Stimulated activated naive B cell treated with anti-CD40 and anti-IgM and Interleukin-4, amounts not matched to agents 10 μg/mL and 1 μg/mL and 100 μg/mL, for 72 hours (primary cell): ENCODE data around the gene MAFB.

ENCODE experiments used
- ATAC-seq, 2 donors: fragments of 150-1000 bp; cut with Tn5 transposase; replicated peaks; 2 replicates each; pipeline ENCODE4 v1.10.0; 2021; ENCODE audit warnings: moderate library complexity in 1 of 2
- DNase-seq: peaks from one replicate; pipeline ENCODE4 v3.0.0; 2021
- H3K27ac Mint-ChIP-seq: one replicate; pipeline ENCODE4 v1.8.0; 2022; ENCODE audit warnings: mild to moderate bottlenecking, mixed read lengths
- H3K27me3 Mint-ChIP-seq, 2 donors: one replicate each; pipeline ENCODE4 v1.8.0; 2022; ENCODE audit warnings: mixed read lengths in 2 of 2
- H3K36me3 Mint-ChIP-seq, 2 donors: one replicate each; pipeline ENCODE4 v1.8.0; 2022; ENCODE audit warnings: mixed read lengths in 2 of 2, mild to moderate bottlenecking in 1 of 2
- H3K4me1 Mint-ChIP-seq, 2 donors: one replicate each; pipeline ENCODE4 v1.8.0; 2022; ENCODE audit warnings: mixed read lengths in 2 of 2, mild to moderate bottlenecking in 1 of 2
- H3K4me3 Mint-ChIP-seq, 2 donors: one replicate each; pipeline ENCODE4 v1.8.0; 2022; ENCODE audit warnings: mild to moderate bottlenecking in 2 of 2, mixed read lengths in 2 of 2, moderate library complexity in 1 of 2
- H3K9me3 Mint-ChIP-seq, 2 donors: one replicate each; pipeline ENCODE4 v1.8.0; 2022; ENCODE audit warnings: mixed read lengths in 2 of 2, mild to moderate bottlenecking in 1 of 2

Gene MAFB

DNA sequence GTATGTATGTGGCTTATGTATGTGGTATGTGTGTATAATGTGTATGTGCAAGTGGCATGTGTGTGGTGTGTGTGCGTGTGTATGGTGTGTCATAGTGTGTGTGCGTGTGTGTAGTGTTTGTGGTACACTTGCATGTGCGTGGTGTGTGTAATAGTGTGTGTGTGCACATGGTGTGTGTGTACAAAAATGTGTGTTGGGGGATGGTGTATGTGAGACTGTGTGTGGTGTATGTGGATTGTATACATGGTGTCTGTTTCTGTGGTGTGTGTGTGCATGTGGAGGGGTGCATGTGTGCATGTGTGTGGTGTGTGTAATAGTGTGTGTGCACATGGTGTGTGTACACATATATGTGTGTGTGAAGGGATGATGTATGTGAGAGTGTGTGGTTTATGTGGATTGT, 21.5 kb downstream of the MAFB start:
- Mint-ChIP-seq H3K27me3 (peaks cover 0 to 12% of the 10 kb centered on the region in 2 donors), H3K36me3 (no peaks in the 10 kb centered on the region), H3K27ac (no peak overlapping the region), H3K9me3 (peaks cover 0 to 2% of the 10 kb centered on the region in 2 donors), H3K4me3 (no peak overlapping the region), H3K4me1 (no peaks in the 10 kb centered on the region)
- DNase-seq = no peak
- ATAC-seq = no peak

DNA sequence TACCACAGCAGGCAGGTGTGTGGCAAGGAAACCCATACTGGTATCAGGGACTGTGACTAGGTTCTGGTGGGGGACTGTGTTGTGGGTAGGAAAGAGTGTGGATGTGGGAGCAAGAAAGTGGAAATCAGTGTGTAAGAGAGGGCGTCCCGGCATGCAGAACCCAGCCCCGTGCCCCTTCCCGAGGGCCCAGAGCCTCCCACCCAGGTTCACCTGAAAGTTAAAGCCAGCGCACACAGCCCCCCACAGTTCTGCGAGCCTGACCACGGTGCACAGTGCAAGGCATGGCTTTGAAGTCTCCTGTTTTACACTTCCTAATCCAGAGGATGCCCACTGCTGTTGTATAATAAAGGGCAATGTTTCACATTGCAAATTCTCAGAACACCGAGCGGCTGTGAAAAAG, 22.7 kb downstream of the MAFB start:
- peaks cover 0 to 9% of the 10 kb centered on the region in 2 donors for H3K27me3 Mint-ChIP-seq
- no peaks in the 10 kb centered on the region for H3K36me3 Mint-ChIP-seq
- H3K9me3 Mint-ChIP-seq = peaks cover 0 to 2% of the 10 kb centered on the region in 2 donors
- H3K4me3 Mint-ChIP-seq = no peak overlapping the region
- no peaks in the 10 kb centered on the region for H3K4me1 Mint-ChIP-seq
- H3K27ac Mint-ChIP-seq = no peak overlapping the region
- no peak for ATAC-seq
- DNase-seq = no peak

DNA sequence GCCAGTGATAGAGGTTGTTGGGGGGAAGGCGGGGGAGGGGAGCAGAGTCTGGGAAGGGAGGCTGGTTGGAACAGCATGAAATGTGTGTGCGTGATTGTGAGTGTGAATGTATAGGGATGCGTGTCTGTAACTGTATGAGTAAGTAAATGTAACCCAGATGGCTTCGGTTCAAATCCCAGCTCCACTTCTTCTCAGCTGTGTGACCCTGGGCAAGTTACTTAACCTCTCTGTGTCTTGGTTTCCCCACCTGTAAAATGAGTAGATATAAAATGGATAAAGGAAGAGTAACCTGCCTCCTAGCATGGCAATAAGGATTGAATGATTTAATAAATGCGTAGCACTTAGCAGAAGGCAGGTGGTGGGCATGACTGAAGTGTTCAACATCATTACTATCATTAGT, 24.1 kb downstream of the MAFB start:
- Mint-ChIP-seq H3K36me3 (no peaks in the 10 kb centered on the region), H3K4me3 (no peak overlapping the region), H3K9me3 (no peaks in the 10 kb centered on the region), H3K4me1 (no peaks in the 10 kb centered on the region), H3K27ac (no peak overlapping the region), H3K27me3 (peaks cover 0 to 1% of the 10 kb centered on the region in 2 donors)
- no peak for ATAC-seq
- DNase-seq = no peak

DNA sequence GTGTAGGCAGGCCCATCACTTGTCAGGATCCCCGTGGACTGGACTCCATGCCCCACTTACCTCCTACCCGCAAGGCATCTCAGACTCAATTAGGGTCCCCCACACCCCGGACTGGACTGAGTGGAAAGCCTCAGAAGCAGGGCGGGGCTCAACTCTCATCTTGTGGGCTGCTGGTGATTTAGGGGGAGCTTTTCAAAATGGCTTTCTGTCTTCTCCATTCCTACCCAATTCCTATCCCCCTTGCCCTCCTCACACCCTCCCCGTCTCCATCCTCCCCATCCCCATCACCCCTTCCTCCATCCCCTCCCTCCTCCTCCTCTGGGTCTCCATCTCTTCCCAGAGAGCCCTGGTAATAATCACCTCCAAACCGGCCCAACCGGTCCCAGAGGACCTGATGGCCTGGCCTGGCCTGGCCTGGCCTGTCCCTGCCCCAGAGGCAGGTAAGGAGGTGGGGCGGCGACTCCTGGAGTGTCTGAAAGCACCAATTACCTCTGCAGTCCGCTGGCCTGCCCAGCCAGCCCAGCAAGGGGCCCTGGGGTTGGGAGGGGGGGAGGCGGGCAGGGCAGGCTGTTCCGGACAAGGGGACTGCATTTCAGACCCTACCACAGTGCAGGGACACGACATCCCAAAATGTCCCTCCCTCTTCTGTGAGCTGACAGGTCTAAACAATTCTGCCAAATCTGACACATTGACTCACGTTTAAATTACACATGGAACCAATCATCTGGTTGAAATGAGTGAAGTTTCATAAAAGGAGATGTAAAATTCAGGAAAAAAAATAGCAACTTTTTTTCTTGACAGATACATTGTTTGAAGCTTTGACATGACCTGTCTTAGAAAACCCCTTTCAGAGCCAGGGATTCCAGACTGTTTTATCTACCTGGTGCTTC, 24.8 kb downstream of the MAFB start:
- peaks cover 0 to 8% of the 10 kb centered on the region in 2 donors for H3K27me3 Mint-ChIP-seq
- H3K4me3 Mint-ChIP-seq = no peak overlapping the region
- no peaks in the 10 kb centered on the region for H3K9me3 Mint-ChIP-seq
- H3K27ac Mint-ChIP-seq = no peak overlapping the region
- no peaks in the 10 kb centered on the region for H3K36me3 Mint-ChIP-seq
- no peaks in the 10 kb centered on the region for H3K4me1 Mint-ChIP-seq
- no peak for ATAC-seq
- no peak for DNase-seq

DNA sequence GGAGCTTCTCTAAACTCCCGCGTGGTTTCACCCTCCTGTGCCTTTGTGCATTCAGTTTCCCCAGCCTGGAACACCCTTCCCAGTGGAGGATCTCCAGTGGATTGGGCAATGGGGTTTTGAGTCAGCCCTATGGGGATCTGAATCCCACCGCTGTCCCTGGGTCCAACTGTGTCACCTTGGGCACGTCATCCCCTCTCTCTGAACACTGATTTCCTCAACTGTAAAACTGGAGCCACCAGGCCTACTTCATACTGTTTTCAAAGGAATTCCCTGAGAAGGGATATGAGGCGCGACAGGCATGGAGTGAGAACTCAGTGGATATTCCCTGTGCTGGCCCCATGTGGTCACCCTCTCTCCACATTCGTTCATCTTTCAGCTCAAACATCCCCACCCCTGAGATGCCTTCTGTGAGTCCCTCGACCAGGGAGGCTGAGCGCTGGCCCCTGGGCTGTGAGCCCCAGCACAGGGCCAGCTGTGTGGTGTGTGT, 25.7 kb downstream of the MAFB start:
- DNase-seq (no peak), ATAC-seq (no peak)
- H3K4me1 Mint-ChIP-seq = no peaks in the 10 kb centered on the region
- no peak overlapping the region for H3K27ac Mint-ChIP-seq
- peaks cover 0 to 16% of the 10 kb centered on the region in 2 donors for H3K27me3 Mint-ChIP-seq
- no peak overlapping the region for H3K4me3 Mint-ChIP-seq
- H3K9me3 Mint-ChIP-seq = no peaks in the 10 kb centered on the region
- H3K36me3 Mint-ChIP-seq = no peaks in the 10 kb centered on the region

DNA sequence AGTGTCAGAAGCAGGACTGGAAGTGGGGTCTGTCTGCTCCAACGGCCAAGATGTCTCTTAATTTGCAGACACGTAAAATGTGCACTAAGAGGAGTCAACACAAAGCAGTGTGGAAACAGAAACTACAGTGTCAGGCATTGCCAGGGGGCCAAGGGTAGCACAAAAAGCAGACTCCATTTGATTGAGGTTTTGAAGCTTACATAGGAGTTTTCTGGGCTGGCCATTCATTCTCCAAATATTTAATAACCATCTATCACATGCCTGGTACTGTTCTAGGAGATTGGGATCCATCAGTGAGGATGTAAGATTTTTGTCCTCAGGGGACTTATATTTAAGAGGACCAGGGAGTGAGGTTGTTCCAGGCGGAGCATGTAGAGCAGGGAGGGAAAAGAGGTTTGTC, 29.5 kb downstream of the MAFB start:
- no peaks in the 10 kb centered on the region for H3K9me3 Mint-ChIP-seq
- H3K27ac Mint-ChIP-seq = no peak overlapping the region
- DNase-seq = no peak
- no peaks in the 10 kb centered on the region for H3K36me3 Mint-ChIP-seq
- no peak overlapping the region for H3K4me3 Mint-ChIP-seq
- peaks cover 0 to 16% of the 10 kb centered on the region in 2 donors for H3K27me3 Mint-ChIP-seq
- no peaks in the 10 kb centered on the region for H3K4me1 Mint-ChIP-seq
- no peak for ATAC-seq

DNA sequence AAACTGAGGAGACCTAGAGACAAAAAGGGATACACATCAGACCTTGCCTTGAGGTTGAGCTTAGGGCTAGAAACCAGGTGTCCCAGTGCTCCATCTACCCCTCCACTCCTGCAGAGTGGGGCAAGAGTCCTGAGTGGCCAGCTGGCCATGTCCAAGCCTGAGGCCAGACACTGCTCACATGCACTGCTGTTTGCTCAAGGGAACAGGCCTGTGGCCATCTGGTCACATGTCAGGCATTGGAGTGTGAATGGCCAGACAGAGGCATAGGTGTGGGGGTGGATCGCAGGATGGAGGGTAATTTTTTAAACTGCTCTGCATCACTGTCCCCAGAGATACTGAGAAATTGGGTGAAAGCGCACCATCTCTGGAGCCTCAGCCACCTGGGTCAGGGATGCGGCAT, 30.5 kb downstream of the MAFB start:
- no peak for DNase-seq
- H3K9me3 Mint-ChIP-seq = no peaks in the 10 kb centered on the region
- H3K4me3 Mint-ChIP-seq = no peak overlapping the region
- peaks cover 7 to 20% of the 10 kb centered on the region in 2 donors for H3K27me3 Mint-ChIP-seq
- no peaks in the 10 kb centered on the region for H3K36me3 Mint-ChIP-seq
- ATAC-seq = no peak
- H3K27ac Mint-ChIP-seq = no peak overlapping the region
- no peaks in the 10 kb centered on the region for H3K4me1 Mint-ChIP-seq

DNA sequence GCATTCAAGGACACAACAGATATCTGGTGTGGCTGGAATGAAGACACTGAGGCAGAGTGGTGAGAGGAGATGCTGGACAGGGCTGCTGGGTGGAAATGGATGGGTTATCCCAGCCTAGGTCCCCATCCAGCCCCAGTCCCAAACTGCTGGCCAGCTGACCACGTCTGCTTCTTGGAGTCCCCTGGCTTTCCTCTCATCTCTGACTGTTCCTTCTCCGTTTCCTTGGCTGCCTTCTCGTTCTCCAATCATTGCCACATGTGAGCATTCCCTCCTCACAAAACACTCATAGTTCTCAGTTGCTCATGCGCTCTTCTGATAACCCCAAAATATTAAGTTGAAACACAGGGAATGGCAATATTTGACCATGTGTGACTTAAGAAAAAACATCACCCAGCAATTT, 31.5 kb downstream of the MAFB start:
- H3K4me3 Mint-ChIP-seq = no peak overlapping the region
- ATAC-seq (no peak), DNase-seq (no peak)
- H3K9me3 Mint-ChIP-seq = no peaks in the 10 kb centered on the region
- peaks cover 17 to 25% of the 10 kb centered on the region in 2 donors for H3K27me3 Mint-ChIP-seq
- H3K4me1 Mint-ChIP-seq = no peaks in the 10 kb centered on the region
- no peak overlapping the region for H3K27ac Mint-ChIP-seq
- H3K36me3 Mint-ChIP-seq = no peaks in the 10 kb centered on the region

DNA sequence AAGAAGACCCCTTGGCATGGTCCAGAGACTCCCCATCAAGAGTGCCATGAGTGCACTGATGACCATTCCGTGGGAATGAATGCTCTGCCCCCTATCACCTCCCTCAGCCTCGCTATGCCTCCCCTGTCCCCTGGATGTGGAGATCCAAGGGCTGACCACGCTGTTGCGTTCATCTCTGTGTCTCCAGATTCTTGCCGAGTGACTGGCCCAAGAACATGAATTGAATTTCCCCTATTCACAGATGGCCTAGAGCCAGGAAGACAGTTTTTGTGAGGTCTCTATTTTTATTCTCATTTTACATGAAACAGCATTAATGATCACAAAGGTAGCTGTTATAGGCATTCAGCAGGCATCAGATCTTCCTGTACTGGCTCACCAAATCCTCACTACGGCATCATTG, 33.6 kb downstream of the MAFB start:
- no peak overlapping the region for H3K27ac Mint-ChIP-seq
- H3K27me3 Mint-ChIP-seq = peaks cover 17 to 25% of the 10 kb centered on the region in 2 donors
- H3K4me3 Mint-ChIP-seq = no peak overlapping the region
- no peaks in the 10 kb centered on the region for H3K36me3 Mint-ChIP-seq
- no peaks in the 10 kb centered on the region for H3K4me1 Mint-ChIP-seq
- H3K9me3 Mint-ChIP-seq = no peaks in the 10 kb centered on the region
- ATAC-seq (no peak), DNase-seq (no peak)

DNA sequence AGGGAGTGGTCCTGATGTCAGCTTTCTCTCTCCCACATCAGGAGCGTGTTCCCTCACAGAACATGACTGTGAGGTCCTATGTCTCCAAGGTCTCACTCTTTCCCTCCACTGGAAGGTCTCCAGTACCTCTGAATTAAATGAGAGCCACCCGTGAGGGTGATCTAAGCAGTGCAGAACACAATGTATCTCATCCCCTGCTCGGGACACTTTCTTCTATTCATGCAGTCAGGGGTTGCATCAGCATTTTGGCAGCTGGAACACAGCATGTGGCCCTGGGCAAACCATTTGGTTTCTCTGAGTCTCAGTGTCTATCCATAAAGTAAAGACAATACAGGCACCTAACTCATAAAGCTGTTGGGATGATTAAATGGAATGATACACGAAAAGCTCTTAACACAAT, 34.2 kb downstream of the MAFB start:
- Mint-ChIP-seq H3K4me3 (no peak overlapping the region), H3K4me1 (no peaks in the 10 kb centered on the region), H3K27ac (no peak overlapping the region), H3K27me3 (peaks cover 17 to 24% of the 10 kb centered on the region in 2 donors), H3K36me3 (no peaks in the 10 kb centered on the region), H3K9me3 (no peaks in the 10 kb centered on the region)
- ATAC-seq (no peak), DNase-seq (no peak)

DNA sequence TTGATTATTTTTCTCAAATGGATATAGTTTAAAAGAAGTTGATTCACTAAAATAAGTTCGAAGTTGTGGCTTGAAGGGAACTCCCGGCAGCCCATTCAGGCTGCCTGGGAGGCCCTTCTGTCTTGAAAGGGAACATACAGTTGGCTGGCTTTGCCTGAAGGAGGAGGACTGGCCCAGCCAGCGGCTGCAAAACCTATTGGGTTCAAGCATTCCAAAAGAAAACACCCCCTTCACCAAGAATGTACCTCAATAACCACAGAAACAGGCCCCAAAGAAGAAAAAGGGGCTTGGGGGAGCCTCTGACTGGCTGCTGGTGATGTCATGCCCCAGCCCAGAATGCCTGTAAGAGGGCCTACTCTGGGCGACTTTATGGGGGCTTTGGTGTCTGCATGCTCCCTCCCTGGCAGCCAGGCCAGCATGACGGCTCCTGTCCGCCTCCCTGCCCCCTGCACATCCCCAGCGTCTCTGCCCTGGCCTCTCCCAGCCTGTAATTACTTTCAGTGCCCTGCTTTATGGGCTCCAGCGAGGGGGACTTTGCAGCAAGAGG, 36.5 kb downstream of the MAFB start:
- ATAC-seq = no peak
- Mint-ChIP-seq H3K27me3 (peaks cover 15 to 22% of the 10 kb centered on the region in 2 donors), H3K27ac (no peak overlapping the region)

DNA sequence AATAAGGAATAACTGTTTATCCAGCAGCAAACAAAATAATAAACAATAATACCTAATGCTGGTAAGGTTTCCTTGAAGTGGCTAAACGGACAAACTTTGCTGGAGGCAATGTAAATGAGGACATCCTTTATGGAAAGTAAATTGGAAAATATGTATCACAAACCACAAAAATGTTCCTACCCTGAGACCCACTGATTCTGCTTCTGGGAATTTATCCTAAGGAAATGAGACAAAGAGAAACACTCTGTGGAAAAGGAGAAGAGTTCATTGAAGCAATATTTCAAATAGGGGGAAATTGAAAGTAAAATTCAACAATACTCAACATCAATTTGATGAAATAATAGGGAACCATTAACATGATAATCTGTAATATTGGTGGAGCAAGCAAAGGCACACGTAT, 37.9 kb downstream of the MAFB start:
- H3K4me1 Mint-ChIP-seq = no peaks in the 10 kb centered on the region
- H3K27me3 Mint-ChIP-seq = peaks cover 15 to 29% of the 10 kb centered on the region in 2 donors
- DNase-seq (no peak), ATAC-seq (no peak)
- H3K9me3 Mint-ChIP-seq = no peaks in the 10 kb centered on the region
- H3K27ac Mint-ChIP-seq = no peak overlapping the region
- H3K4me3 Mint-ChIP-seq = no peak overlapping the region
- H3K36me3 Mint-ChIP-seq = no peaks in the 10 kb centered on the region

More for the DNA sequence above, 36.5 kb downstream of the MAFB start:
- no peak overlapping the region for H3K4me3 Mint-ChIP-seq
- no peaks in the 10 kb centered on the region for H3K36me3 Mint-ChIP-seq
- H3K4me1 Mint-ChIP-seq = no peaks in the 10 kb centered on the region
- no peak for DNase-seq
- no peaks in the 10 kb centered on the region for H3K9me3 Mint-ChIP-seq

DNA sequence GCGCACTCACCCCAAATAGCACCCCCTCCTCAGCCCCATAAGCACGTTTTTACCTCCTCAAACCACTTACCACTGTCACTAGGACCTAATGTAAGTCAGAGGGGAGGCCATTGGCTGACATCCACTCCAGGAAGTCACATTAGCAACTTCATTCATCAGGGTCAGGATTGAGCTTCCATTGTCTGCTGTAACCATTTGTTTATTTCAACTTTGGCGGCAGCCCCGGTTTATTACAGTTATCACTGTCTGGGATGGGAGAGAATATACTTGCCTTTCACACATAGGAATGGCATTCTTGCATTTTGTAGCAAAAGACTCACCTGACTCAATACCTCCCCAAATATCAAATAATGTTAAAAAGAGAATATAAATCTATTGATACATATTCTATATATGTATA, 38.3 kb downstream of the MAFB start:
- ATAC-seq (no peak), DNase-seq (no peak)
- peaks cover 15 to 29% of the 10 kb centered on the region in 2 donors for H3K27me3 Mint-ChIP-seq
- no peak overlapping the region for H3K27ac Mint-ChIP-seq
- H3K4me3 Mint-ChIP-seq = no peak overlapping the region
- H3K4me1 Mint-ChIP-seq = no peaks in the 10 kb centered on the region
- no peaks in the 10 kb centered on the region for H3K9me3 Mint-ChIP-seq
- no peaks in the 10 kb centered on the region for H3K36me3 Mint-ChIP-seq

DNA sequence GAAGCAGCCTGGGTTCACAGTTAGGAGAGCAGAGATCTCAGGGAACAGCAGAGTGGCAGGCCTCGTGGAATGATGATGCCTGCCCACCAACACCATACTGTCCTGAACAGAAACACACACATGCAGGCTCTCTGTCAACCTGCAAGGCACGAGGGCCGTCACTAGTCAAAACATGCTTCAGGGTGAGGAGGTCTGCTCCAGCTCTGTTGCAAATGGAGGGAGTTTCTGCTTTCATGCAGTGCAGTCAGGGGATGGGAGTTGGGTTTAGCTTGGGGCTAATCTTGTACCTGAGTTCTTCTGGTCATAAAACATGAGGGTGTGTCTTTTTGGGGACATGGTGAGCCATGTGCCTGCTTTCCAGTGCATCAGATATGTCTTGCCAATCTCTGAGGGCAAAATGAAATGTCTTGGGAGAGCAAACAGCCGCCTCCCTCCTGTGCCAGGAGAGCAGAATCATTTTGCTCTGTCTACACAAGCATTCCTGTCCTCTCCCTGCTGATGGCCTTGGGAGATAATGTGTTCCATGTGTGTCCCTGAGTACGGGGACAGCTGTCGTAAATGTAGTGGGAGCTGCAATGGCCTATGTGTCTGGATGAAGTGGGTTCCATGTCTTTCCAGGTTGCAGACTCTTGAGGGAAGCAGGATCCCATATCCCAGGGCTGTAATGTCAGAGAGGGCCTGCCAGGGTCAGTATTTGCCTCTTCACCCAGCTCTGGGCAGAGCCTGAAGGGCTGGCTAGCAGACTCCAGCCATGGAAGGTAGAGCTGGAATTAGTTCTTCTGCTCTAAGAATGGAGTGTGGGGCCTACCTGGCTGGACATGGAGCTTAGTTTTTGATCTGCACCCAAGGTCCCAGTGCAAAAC, 40.6 kb downstream of the MAFB start:
- Mint-ChIP-seq H3K27ac (no peak overlapping the region), H3K4me3 (no peak overlapping the region), H3K9me3 (no peaks in the 10 kb centered on the region), H3K4me1 (no peaks in the 10 kb centered on the region), H3K36me3 (no peaks in the 10 kb centered on the region), H3K27me3 (peaks cover 10 to 21% of the 10 kb centered on the region in 2 donors)
- DNase-seq (no peak), ATAC-seq (no peak)
